Loucy (cell line): ENCODE data around the gene PANK3.

ENCODE experiments used
- H2AFZ ChIP-seq: fragments of 200-600 bp; sonication (generic); 2 replicates; pipeline ENCODE4 v1.6.0; 2016; ENCODE audit warnings: antibody characterized with exemption, mild to moderate bottlenecking, low read length, moderate library complexity
- H3F3A ChIP-seq: fragments of 200-600 bp; 2 replicates; pipeline ENCODE4 v1.6.0; 2016; ENCODE audit warnings: antibody characterized with exemption, low read depth, mild to moderate bottlenecking
- H3K27me3 ChIP-seq: fragments of 200-600 bp; sonication (generic); 2 replicates; pipeline ENCODE4 v1.6.1; 2014; ENCODE audit warnings: low read length, mild to moderate bottlenecking; ENCODE audit not compliant: insufficient read depth, poor library complexity, severe bottlenecking
- H3K36me3 ChIP-seq: fragments of 200-600 bp; sonication (generic); 2 replicates; pipeline ENCODE4 v1.6.1; 2016; ENCODE audit warnings: low read length; ENCODE audit not compliant: insufficient read depth
- H3K4me1 ChIP-seq: fragments of 200-600 bp; sonication (generic); 2 replicates; pipeline ENCODE4 v1.5.1; 2014; ENCODE audit warnings: low read length, mild to moderate bottlenecking; ENCODE audit not compliant: insufficient read depth, poor library complexity, severe bottlenecking
- H3K4me2 ChIP-seq: fragments of 200-600 bp; sonication (generic); 2 replicates; pipeline ENCODE4 v1.6.0; 2014; ENCODE audit warnings: antibody characterized with exemption, low read length, low read depth, mild to moderate bottlenecking; ENCODE audit not compliant: poor library complexity, severe bottlenecking
- H3K4me3 ChIP-seq: fragments of 200-600 bp; sonication (generic); 2 replicates; pipeline ENCODE4 v1.5.1; 2014; ENCODE audit warnings: low read length, mild to moderate bottlenecking, mixed read lengths; ENCODE audit not compliant: poor library complexity, severe bottlenecking
- H3K79me2 ChIP-seq: fragments of 200-600 bp; sonication (generic); 2 replicates; pipeline ENCODE4 v1.6.1; 2014; ENCODE audit warnings: low read length; ENCODE audit not compliant: insufficient read depth
- H3K9ac ChIP-seq: fragments of 200-600 bp; sonication (generic); 2 replicates; pipeline ENCODE4 v1.6.0; 2014; ENCODE audit warnings: mild to moderate bottlenecking, low read depth, low read length, moderate library complexity; ENCODE audit not compliant: poor library complexity, severe bottlenecking
- H3K9me2 ChIP-seq: fragments of 200-600 bp; sonication (generic); replicated peaks from 2 replicates; pipeline ENCODE4 v1.6.1; 2016; ENCODE audit warnings: low read depth, low read length, mixed read lengths
- H3K9me3 ChIP-seq: fragments of 200-600 bp; sonication (generic); 2 replicates; pipeline ENCODE4 v1.6.1; 2014; ENCODE audit warnings: mild to moderate bottlenecking, antibody characterized with exemption, low read length, low read depth; ENCODE audit not compliant: insufficient read depth
- H4K20me1 ChIP-seq: fragments of 200-600 bp; sonication (generic); 2 replicates; pipeline ENCODE4 v1.6.0; 2014; ENCODE audit warnings: antibody characterized with exemption, low read length, mild to moderate bottlenecking; ENCODE audit not compliant: insufficient read depth, poor library complexity, severe bottlenecking
- CTCF ChIP-seq: fragments of 200-600 bp; sonication (generic); conservative IDR thresholded peaks from 2 replicates; pipeline ENCODE4 v1.5.1; 2014; ENCODE audit warnings: mild to moderate bottlenecking, antibody characterized with exemption, low read length
- EZH2phosphoT487 ChIP-seq: fragments of 200-600 bp; IDR thresholded peaks from 2 replicates; pipeline ENCODE4 v1.6.1; 2018; ENCODE audit warnings: antibody characterized with exemption, mild to moderate bottlenecking, moderate library complexity, borderline replicate concordance

PANK3 gene

GRCh38 chr5:168603746-168604145 is 24.6 kb upstream of the PANK3 start:
- H2AFZ ChIP-seq, result no peak overlapping the region
- no peaks in the 10 kb centered on the region for H3K4me1 ChIP-seq
- no peaks in the 10 kb centered on the region for H3F3A ChIP-seq
- H3K36me3 ChIP-seq, result no peaks in the 10 kb centered on the region
- no peak overlapping the region for H3K4me3 ChIP-seq
- H4K20me1 ChIP-seq, result no peaks in the 10 kb centered on the region
- no peak for TF ChIP-seq EZH2phosphoT487
- TF ChIP-seq CTCF, result no peak
- H3K27me3 ChIP-seq, result no peaks in the 10 kb centered on the region
- H3K9me2 ChIP-seq, result no peaks in the 10 kb centered on the region
- H3K4me2 ChIP-seq, result no peak overlapping the region
- no peaks in the 10 kb centered on the region for H3K79me2 ChIP-seq
- no peaks in the 10 kb centered on the region for H3K9me3 ChIP-seq
- H3K9ac ChIP-seq, result no peak overlapping the region

DNA sequence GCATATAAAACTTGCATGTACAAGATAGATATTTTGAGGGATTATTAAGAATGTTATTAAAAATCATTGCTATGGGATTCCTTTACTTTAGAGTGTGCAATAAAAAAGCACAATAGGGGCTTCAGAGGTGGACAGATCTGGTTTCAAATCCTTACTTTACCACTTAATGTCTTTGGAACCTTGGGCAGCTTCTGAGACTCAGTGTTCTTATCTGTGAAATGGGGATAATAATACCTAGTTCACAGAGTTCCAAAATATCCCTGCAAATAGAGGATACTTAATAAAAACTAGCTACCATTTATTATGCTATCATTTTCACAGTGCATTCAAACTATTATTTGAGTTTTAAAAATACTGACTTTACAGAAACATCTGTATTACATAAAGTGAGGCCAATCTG is 23.3 kb upstream of the PANK3 start:
- no peaks in the 10 kb centered on the region for H3K27me3 ChIP-seq
- no peaks in the 10 kb centered on the region for H3F3A ChIP-seq
- H3K4me2 ChIP-seq, result no peak overlapping the region
- no peaks in the 10 kb centered on the region for H3K9me2 ChIP-seq
- H3K9me3 ChIP-seq, result no peaks in the 10 kb centered on the region
- H2AFZ ChIP-seq, result no peak overlapping the region
- H3K36me3 ChIP-seq, result no peaks in the 10 kb centered on the region
- no peaks in the 10 kb centered on the region for H3K4me1 ChIP-seq
- no peaks in the 10 kb centered on the region for H4K20me1 ChIP-seq
- H3K79me2 ChIP-seq, result no peaks in the 10 kb centered on the region
- H3K4me3 ChIP-seq, result no peak overlapping the region
- TF ChIP-seq CTCF (no peak), EZH2phosphoT487 (no peak)
- no peak overlapping the region for H3K9ac ChIP-seq

GRCh38 chr5:168601972-168602371 is 22.8 kb upstream of the PANK3 start:
- Histone ChIP-seq H4K20me1 (no peaks in the 10 kb centered on the region), H3K79me2 (no peaks in the 10 kb centered on the region), H3K9me2 (no peaks in the 10 kb centered on the region), H3K27me3 (no peaks in the 10 kb centered on the region), H3K4me1 (no peaks in the 10 kb centered on the region), H2AFZ (no peak overlapping the region), H3K9me3 (no peaks in the 10 kb centered on the region), H3K9ac (no peak overlapping the region), H3K4me2 (no peak overlapping the region), H3K4me3 (no peak overlapping the region), H3F3A (no peaks in the 10 kb centered on the region), H3K36me3 (no peaks in the 10 kb centered on the region)
- TF ChIP-seq EZH2phosphoT487 (no peak), CTCF (no peak)
